ENCODE data around the gene GSN. TPM values are rescaled to one million over a fixed set of nuclear protein-coding genes. Genes with fewer than 3 reads are reported as not detected.

The GSN gene
- total RNA-seq, 4 donors from 2014 or later: 628 to 986 (median 782) TPM

DNA sequence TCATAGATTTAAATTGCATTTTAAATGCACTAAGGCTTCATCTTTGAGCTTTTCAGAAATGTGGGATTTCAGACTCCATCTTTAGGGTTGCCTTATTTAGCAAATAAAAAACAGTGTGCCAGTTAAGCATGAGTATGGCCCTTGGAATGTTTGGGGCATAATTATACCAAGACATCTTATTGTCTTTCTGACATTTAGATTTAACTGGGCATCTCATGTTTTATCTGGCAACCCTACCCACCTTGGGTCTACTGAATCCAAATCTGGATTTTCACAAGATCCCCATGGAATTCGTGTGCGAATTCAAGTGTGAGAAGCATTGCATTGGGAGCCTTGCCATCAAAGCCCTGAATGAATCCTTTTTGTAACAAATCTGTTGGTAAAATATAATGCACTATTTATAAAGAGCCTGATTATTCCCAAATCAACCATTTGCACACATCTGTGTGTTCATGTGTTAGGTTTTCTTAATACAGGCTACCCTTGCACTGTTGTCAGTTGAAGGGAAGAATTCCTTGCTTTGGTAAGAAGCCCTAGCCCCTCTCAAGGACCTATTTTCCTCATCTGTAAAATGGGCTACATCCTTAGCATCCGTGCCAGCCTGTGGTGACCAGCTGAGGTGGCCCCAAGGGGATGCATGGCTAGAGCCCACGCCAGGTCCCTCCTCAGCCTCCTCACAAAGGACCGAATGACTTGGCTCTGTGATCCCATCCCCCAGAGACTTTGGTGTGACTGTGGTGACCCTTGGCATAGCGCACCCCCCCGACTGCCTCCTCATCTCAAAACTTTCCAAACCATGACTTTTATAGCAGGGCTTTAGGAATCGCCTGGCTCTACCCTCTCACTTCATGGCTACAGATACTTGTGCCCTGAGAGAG is 8.1 kb downstream of the GSN start:
- H3K36me3 ChIP-seq: no peaks in the 10 kb centered on the region
- no peaks in the 10 kb centered on the region for H3K27me3 ChIP-seq
- 67 to 100% methylated on average over 3 to 8 of the region's 8 CpGs for WGBS, 2 donors (ENCODE audit: low coverage in 1 of 2)
- peaks cover 42 to 94% (median 83%) of the 10 kb centered on the region in 4 donors for H3K4me1 ChIP-seq
- intact Hi-C loops (cut with DNase I; ENCODE audit: low total_unique reads) (no loop called here), in situ Hi-C loops (cut with MboI; ENCODE audit: low pct_ligation_motif_present in 1 of 4, low pct_unique_long_range_greater_than_20kb in 1 of 4, low sequenced_read_pairs in 3 of 4) (no loop called here)
- TF ChIP-seq EP300 (IDR thresholded peaks at IDR 0.05; ENCODE audit: low read depth) (no peak), POLR2AphosphoS5 (IDR thresholded peaks at IDR 0.05) (no peak), POLR2A (IDR thresholded peaks at IDR 0.05) (no peak)
- TF ChIP-seq, protein P1, sequence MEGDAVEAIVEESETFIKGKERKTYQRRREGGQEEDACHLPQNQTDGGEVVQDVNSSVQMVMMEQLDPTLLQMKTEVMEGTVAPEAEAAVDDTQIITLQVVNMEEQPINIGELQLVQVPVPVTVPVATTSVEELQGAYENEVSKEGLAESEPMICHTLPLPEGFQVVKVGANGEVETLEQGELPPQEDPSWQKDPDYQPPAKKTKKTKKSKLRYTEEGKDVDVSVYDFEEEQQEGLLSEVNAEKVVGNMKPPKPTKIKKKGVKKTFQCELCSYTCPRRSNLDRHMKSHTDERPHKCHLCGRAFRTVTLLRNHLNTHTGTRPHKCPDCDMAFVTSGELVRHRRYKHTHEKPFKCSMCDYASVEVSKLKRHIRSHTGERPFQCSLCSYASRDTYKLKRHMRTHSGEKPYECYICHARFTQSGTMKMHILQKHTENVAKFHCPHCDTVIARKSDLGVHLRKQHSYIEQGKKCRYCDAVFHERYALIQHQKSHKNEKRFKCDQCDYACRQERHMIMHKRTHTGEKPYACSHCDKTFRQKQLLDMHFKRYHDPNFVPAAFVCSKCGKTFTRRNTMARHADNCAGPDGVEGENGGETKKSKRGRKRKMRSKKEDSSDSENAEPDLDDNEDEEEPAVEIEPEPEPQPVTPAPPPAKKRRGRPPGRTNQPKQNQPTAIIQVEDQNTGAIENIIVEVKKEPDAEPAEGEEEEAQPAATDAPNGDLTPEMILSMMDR (IDR thresholded peaks at IDR 0.05): no peak
- no peak for DNase-seq
- no peaks in the 10 kb centered on the region for H3K9me3 ChIP-seq
- H3K27ac ChIP-seq: peak overlapping the region; percentile 95 to 98 (median 96)
- no peak overlapping the region for H3K4me3 ChIP-seq

DNA sequence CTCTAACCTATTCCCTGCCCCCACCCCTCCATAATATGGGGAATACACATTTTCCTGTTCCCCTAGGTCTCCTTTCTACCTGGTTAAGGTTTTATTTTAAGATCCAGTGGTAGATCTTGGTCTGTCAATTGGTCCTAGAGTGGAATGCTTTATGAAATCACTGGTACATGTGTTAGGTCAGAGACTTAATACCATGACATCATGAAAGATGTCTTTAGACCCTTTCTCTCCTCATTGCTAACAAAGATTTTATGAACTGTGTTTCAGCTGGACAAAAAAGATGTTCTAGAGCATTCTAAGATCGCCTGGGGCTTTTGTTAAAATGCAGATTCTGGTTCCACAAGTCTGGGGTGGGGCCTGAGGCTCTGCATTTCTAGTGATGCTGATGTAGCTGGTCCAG is 9.1 kb downstream of the GSN start:
- no peaks in the 10 kb centered on the region for H3K9me3 ChIP-seq
- H3K27me3 ChIP-seq: no peaks in the 10 kb centered on the region
- 100% methylated on average over 1 of the region's 1 CpG; no CpG with 5 or more reads in 1 of the 2 donors for WGBS, 2 donors (ENCODE audit: low coverage in 1 of 2)
- TF ChIP-seq EP300 (IDR thresholded peaks at IDR 0.05; ENCODE audit: low read depth) (no peak), POLR2AphosphoS5 (IDR thresholded peaks at IDR 0.05) (no peak), POLR2A (IDR thresholded peaks at IDR 0.05) (no peak)
- TF ChIP-seq, protein P1 (IDR thresholded peaks at IDR 0.05): no peak
- no peak overlapping the region for H3K4me3 ChIP-seq
- no peak for DNase-seq
- H3K4me1 ChIP-seq: peaks cover 46 to 94% (median 83%) of the 10 kb centered on the region in 4 donors
- no peaks in the 10 kb centered on the region for H3K36me3 ChIP-seq
- H3K27ac ChIP-seq: peak overlapping the region; percentile 95 to 98 (median 96)
- in situ Hi-C loops (cut with MboI; ENCODE audit: low pct_ligation_motif_present in 1 of 4, low pct_unique_long_range_greater_than_20kb in 1 of 4, low sequenced_read_pairs in 3 of 4): no loop called here
- intact Hi-C loops (cut with DNase I; ENCODE audit: low total_unique reads): no loop called here

DNA sequence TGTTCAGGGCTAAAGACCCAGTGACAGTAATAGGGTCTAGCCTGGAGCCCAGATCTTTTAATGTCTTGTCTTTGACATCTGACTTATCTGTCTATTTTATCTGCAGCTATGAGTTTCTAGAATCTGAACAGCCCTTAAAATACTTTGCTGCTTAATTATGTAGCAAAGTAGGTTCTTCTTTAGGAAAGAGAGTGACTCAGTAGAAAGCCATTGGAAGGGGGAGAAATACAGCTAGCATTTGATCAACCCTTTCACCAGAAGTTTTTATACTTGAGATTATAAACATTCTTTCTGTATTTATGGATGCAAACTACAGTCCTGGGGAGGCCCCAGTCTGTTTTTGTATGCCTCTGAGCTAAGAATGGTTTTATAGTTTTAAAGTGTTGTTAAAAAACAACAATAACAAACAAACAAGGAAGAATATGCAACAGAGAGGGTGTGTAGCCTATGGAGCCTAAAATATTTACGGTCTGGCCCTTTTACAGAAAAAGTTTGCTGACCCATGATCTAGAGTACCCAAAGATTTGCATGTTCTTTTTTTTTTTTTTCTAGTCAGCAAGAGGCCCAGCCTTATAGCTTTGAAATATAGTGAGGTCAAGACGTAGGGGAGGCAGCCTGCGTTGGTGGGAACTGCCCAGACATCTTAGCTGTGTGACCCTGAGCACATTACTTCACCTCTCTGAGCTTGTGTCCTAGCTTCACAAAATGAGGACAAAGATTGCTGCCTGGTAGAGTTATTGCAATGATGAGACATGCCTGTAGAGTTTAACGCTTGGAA is 9.7 kb downstream of the GSN start:
- H3K27ac ChIP-seq: peak overlapping the region; percentile 95 to 98 (median 96)
- H3K4me1 ChIP-seq: peaks cover 47 to 94% (median 83%) of the 10 kb centered on the region in 4 donors
- no peak overlapping the region for H3K4me3 ChIP-seq

More for the DNA sequence above, 9.7 kb downstream of the GSN start:
- TF ChIP-seq, protein P1 (IDR thresholded peaks at IDR 0.05): no peak
- TF ChIP-seq POLR2A (IDR thresholded peaks at IDR 0.05) (no peak), EP300 (IDR thresholded peaks at IDR 0.05; ENCODE audit: low read depth) (no peak), POLR2AphosphoS5 (IDR thresholded peaks at IDR 0.05) (no peak)
- intact Hi-C loops (cut with DNase I; ENCODE audit: low total_unique reads) (no loop called here), in situ Hi-C loops (cut with MboI; ENCODE audit: low pct_ligation_motif_present in 1 of 4, low pct_unique_long_range_greater_than_20kb in 1 of 4, low sequenced_read_pairs in 3 of 4) (no loop called here)
- 58 to 59% methylated on average over 3 to 4 of the region's 4 CpGs for WGBS, 2 donors (ENCODE audit: low coverage in 1 of 2)
- no peak for DNase-seq
- H3K36me3 ChIP-seq: no peaks in the 10 kb centered on the region
- no peaks in the 10 kb centered on the region for H3K9me3 ChIP-seq
- H3K27me3 ChIP-seq: no peaks in the 10 kb centered on the region

Data from transverse colon (tissue), 4 donors.